ENCODE data around the gene ADAMTS17. TPM values are rescaled to one million over a fixed set of nuclear protein-coding genes. Genes with fewer than 3 reads are reported as not detected.
"Not testable (repeated sequence)": the region's sequence is repeated elsewhere in the genome, so short reads cannot be mapped to it uniquely, and the experiment has no call there.

The ADAMTS17 gene
- total RNA-seq, 1 donor from 2014 or later = 4.8 TPM

DNA sequence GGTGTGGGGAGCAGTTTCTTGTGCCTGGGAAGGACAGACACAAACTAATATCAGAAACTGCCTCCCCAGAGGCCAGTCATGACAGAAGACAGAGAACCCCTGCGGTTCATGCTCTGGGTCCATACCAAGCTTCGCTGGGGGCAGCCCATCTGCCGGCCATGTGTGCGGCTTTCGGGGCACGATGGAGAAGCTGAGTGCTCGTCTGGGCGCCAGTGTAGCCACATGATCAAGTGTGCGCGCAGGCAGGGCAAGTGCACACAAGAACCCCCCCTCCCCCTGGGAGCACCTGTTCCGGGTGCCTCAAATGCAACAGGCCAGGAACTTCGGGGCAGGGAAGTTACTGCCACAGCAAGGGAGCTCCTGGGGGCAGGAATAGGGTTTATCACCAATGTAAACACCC, 1.8 kb downstream of the ADAMTS17 start:
- no peak overlapping the region for H3K4me3 Mint-ChIP-seq (ENCODE audit: unreplicated experiment)
- TF ChIP-seq, protein P1, sequence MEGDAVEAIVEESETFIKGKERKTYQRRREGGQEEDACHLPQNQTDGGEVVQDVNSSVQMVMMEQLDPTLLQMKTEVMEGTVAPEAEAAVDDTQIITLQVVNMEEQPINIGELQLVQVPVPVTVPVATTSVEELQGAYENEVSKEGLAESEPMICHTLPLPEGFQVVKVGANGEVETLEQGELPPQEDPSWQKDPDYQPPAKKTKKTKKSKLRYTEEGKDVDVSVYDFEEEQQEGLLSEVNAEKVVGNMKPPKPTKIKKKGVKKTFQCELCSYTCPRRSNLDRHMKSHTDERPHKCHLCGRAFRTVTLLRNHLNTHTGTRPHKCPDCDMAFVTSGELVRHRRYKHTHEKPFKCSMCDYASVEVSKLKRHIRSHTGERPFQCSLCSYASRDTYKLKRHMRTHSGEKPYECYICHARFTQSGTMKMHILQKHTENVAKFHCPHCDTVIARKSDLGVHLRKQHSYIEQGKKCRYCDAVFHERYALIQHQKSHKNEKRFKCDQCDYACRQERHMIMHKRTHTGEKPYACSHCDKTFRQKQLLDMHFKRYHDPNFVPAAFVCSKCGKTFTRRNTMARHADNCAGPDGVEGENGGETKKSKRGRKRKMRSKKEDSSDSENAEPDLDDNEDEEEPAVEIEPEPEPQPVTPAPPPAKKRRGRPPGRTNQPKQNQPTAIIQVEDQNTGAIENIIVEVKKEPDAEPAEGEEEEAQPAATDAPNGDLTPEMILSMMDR (IDR thresholded peaks at IDR 0.05; ENCODE audit: unreplicated experiment) = no peak
- no peaks in the 10 kb centered on the region for H3K36me3 Mint-ChIP-seq (ENCODE audit: low read depth, unreplicated experiment)
- DNase-seq (ENCODE audit: low spot score) = no peak
- H3K4me1 Mint-ChIP-seq (ENCODE audit: unreplicated experiment) = peaks cover 5% of the 10 kb centered on the region
- peak overlapping the region; percentile 61 for H3K27ac Mint-ChIP-seq (ENCODE audit: unreplicated experiment)
- H3K9me3 Mint-ChIP-seq (ENCODE audit: unreplicated experiment) = no peaks in the 10 kb centered on the region
- peaks cover 13% of the 10 kb centered on the region for H3K27me3 Mint-ChIP-seq (ENCODE audit: unreplicated experiment)

DNA sequence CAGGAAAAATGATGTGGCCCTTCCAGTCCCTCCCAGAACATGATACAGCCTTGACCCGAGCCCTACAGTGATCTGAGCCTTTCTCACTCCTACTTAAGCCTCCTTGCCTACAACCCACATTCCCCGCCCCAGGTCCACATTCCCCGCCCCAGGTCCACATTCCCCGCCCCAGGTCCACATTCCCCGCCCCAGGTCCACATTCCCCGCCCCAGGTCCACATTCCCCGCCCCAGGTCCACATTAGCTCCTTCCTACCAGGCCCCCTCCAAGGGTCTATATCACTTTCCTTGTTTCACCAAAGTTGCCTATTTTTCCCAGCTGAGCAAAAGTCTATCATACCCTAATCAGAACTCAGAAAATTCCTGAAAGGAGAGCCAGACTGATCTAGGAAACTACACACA, 2.3 kb downstream of the ADAMTS17 start:
- not testable (repeated sequence) for H3K9me3 Mint-ChIP-seq (ENCODE audit: unreplicated experiment); DNase-seq (ENCODE audit: low spot score); H3K27ac Mint-ChIP-seq (ENCODE audit: unreplicated experiment); H3K36me3 Mint-ChIP-seq (ENCODE audit: low read depth, unreplicated experiment); H3K4me3 Mint-ChIP-seq (ENCODE audit: unreplicated experiment); H3K4me1 Mint-ChIP-seq (ENCODE audit: unreplicated experiment)
- H3K27me3 Mint-ChIP-seq (ENCODE audit: unreplicated experiment) = peaks cover 12% of the 10 kb centered on the region

DNA sequence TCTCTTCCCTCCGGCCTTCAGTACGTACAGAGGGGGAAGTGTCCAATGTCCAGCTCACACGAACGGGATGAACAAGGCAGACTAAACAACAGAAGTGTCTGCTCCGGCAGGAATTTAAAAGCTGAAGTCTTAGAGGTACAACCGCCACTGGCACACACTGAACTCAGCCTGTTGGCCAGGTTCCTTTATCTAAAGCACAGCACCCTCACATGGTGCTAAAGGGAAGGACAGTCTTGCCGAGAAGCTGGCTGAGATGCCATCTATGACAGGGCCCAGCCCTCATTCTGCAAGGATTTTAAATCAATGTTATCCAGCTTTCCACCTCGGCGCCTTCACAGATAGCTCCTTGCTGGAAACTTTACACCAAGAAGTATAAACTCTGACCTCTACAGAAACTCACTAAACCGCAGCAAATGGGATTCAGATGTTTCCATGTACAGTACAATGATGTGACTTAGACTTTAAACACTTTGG, 2.8 kb downstream of the ADAMTS17 start:
- Mint-ChIP-seq H3K27me3 (ENCODE audit: unreplicated experiment) (peaks cover 12% of the 10 kb centered on the region), H3K4me3 (ENCODE audit: unreplicated experiment) (no peak overlapping the region), H3K36me3 (ENCODE audit: low read depth, unreplicated experiment) (no peaks in the 10 kb centered on the region), H3K9me3 (ENCODE audit: unreplicated experiment) (no peaks in the 10 kb centered on the region), H3K4me1 (ENCODE audit: unreplicated experiment) (peaks cover 5% of the 10 kb centered on the region), H3K27ac (ENCODE audit: unreplicated experiment) (no peak overlapping the region)
- peak; percentile 78 for DNase-seq (ENCODE audit: low spot score)
- TF ChIP-seq, protein P1 (IDR thresholded peaks at IDR 0.05; ENCODE audit: unreplicated experiment) = peak; percentile 69

DNA sequence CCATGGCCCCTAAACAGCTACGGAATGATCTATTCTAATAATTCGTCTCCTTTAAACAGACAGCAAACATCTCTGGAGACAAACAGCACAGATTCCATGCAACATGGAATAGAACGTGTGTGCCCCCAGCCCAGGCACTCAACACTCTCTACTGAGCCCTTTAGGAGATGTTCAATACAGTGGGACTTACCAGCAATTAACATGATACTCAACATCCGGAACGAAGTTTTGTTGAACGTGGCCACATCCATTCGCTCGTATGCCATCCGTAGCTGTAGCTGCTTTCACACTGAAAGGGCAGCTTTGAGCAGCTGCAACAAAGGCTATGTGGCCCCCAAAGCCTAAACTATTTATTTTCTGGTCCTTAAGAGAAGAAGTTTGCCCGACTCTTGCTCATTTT, 3.5 kb downstream of the ADAMTS17 start:
- Mint-ChIP-seq H3K4me3 (ENCODE audit: unreplicated experiment) (no peak overlapping the region), H3K36me3 (ENCODE audit: low read depth, unreplicated experiment) (no peaks in the 10 kb centered on the region), H3K9me3 (ENCODE audit: unreplicated experiment) (no peaks in the 10 kb centered on the region), H3K27me3 (ENCODE audit: unreplicated experiment) (peaks cover 12% of the 10 kb centered on the region), H3K27ac (ENCODE audit: unreplicated experiment) (no peak overlapping the region), H3K4me1 (ENCODE audit: unreplicated experiment) (peaks cover 5% of the 10 kb centered on the region)
- TF ChIP-seq, protein P1 (IDR thresholded peaks at IDR 0.05; ENCODE audit: unreplicated experiment) = no peak
- no peak for DNase-seq (ENCODE audit: low spot score)

DNA sequence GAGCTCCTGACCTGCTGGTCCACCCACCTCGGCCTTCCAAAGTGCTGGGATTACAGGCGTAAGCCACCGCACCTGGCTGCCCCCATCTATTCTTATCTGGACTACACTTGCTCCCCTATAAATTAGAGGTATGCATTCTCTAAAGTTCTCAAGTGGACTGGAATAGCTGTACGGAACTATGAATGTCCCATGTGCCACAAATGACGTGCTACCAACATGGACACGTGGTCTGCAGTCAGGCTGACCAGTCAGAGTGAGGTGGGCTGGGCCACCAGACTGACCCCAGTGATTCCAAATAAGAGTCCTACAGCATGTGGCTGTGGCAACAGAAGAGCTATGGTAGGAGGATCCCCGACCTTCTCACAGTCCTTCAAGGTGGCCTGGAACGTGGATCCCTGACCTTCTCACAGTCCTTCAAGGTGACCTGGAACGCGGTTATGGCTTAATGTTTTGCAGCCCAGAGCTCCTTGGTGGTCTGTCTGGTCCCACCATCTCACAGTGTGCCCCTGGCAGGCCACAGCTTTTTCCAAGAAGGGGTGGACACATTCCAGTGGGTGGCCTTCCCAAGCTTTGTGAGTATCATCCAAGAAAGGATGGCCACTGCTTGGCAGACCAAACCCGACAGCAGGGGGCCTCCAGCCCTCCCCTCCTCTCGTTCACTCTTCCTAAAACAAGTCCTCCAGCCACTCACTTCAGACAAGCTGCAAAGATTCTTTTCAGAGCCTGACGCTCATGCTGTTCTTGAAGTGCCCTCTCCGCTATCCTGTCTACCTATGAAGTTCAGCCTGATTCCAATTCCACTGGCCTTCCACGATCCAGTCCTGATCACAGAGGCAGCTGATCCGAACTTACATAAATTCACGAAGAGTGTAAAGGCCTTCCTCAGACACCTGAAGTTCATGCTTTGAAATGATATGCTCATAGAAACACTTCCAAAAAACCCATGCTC, 4.4 kb downstream of the ADAMTS17 start:
- peaks cover 12% of the 10 kb centered on the region for H3K27me3 Mint-ChIP-seq (ENCODE audit: unreplicated experiment)
- no peaks in the 10 kb centered on the region for H3K36me3 Mint-ChIP-seq (ENCODE audit: low read depth, unreplicated experiment)
- peaks cover 5% of the 10 kb centered on the region for H3K4me1 Mint-ChIP-seq (ENCODE audit: unreplicated experiment)
- H3K4me3 Mint-ChIP-seq (ENCODE audit: unreplicated experiment) = no peak overlapping the region
- TF ChIP-seq, protein P1 (IDR thresholded peaks at IDR 0.05; ENCODE audit: unreplicated experiment) = no peak
- no peak for DNase-seq (ENCODE audit: low spot score)
- no peak overlapping the region for H3K27ac Mint-ChIP-seq (ENCODE audit: unreplicated experiment)
- H3K9me3 Mint-ChIP-seq (ENCODE audit: unreplicated experiment) = no peaks in the 10 kb centered on the region
